Measurements from ENCODE around the gene NPFFR1.

GRCh38 chr10:70330671-70331070, 46.9 kb upstream of the NPFFR1 start:
- TF ChIP-seq, protein P1, sequence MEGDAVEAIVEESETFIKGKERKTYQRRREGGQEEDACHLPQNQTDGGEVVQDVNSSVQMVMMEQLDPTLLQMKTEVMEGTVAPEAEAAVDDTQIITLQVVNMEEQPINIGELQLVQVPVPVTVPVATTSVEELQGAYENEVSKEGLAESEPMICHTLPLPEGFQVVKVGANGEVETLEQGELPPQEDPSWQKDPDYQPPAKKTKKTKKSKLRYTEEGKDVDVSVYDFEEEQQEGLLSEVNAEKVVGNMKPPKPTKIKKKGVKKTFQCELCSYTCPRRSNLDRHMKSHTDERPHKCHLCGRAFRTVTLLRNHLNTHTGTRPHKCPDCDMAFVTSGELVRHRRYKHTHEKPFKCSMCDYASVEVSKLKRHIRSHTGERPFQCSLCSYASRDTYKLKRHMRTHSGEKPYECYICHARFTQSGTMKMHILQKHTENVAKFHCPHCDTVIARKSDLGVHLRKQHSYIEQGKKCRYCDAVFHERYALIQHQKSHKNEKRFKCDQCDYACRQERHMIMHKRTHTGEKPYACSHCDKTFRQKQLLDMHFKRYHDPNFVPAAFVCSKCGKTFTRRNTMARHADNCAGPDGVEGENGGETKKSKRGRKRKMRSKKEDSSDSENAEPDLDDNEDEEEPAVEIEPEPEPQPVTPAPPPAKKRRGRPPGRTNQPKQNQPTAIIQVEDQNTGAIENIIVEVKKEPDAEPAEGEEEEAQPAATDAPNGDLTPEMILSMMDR (conservative IDR thresholded peaks at IDR 0.05; ENCODE audit: low read length) = no peak
- no peak for TF ChIP-seq EZH2phosphoT487 (IDR thresholded peaks at IDR 0.05; ENCODE audit: borderline replicate concordance, low read depth, low read length)
